GM21367 (cell line): ENCODE measurements around the gene TXLNG.

Experiments
- ATAC-seq: cut with Tn5 transposase; IDR thresholded peaks from one replicate; pipeline ENCODE4 v1.9.1; 2021; ENCODE audit not compliant: unreplicated experiment

Gene TXLNG

DNA sequence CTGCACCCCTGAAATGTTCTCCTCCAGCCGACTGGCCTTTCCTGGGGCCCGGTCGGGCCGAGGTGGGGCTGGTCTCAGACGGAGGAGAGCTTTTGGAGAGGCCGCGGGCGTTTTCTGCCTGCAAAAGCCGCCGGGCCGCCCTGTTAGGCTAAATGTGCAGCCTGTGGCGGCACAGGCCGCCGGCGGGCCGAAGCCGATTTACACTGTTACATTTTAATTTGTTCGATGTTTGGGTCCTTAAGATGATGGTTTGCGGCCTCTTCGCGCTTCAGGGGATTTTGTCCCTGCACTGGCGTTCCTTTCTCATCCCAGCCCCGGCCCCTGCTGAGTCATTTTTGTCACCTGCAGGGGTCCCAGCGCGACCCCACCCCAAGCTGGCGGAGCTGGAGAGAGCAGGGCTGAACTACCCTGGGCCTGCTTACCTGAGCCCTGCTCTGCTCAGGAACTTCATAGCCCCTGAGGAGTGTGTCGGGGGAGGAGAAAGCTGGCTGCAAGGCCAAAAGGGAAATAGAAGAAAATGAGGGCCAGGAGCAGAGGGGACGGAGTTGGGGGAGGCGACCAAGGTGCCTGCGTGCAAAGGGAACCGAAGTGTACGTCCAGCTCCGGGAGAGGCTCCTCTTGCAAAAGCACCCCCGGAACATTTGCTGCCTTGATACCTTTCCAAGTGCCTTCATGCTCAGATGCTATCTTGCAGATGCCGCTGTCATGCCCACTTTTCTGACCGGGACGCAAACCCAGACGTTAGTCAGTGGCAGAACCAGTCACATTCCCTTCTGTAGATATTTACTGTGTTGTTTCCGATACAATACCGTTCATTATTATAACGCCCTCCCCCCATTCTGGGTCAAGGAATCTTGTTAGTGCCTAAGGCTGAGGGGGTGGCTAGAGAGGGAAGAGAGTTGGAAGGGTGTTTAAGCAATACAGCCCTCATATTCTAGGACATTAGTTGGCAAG, 84.9 kb downstream of the TXLNG start:
- no peak for ATAC-seq

DNA sequence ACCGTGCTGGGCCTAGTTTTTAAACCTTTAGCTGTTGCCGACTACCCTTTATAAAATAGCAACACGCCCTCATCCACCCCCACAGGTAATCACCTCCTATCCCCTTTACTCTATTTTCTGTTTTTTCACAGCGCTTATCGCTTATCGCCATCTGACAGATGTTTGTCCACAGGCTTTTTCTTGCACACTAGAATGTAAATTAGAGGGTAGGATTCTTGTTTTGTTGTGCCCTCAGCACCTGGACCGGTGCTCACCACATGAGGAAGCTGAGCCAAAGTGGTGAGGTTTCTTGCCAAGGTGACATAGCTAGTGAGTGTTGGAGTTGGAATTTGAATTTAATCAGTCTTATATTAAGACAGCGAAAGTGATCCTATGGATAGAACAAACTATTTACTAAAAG, 86.8 kb downstream of the TXLNG start:
- ATAC-seq = no peak

DNA sequence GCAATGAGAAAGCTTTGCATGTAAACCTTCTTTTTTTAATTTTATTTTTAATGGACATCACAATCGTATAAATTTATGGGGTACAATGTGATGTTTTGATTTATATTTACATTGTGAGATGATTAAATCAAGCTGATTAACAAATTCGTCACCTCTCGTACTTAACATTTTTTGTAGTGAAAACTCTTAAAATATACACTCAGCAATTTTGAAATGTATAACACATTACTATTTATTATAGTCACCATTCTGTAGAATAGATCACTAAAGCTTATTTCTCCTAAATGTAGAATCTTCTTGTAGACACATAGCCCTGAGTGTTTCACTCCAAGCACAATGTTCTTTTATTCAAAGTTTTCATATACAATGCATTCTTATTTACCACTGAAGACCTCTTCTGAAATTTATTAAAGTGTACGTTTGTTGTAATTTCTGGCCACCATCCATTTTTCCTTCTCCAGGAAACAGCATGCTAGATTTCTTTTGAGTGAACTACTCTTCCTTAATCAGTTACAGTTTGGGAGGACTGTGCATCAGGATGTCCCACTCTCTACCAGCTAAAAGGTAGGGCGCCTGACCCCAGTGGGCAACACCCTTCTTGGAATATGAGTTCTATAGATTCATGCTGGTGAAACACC, 88.3 kb downstream of the TXLNG start:
- no peak for ATAC-seq

DNA sequence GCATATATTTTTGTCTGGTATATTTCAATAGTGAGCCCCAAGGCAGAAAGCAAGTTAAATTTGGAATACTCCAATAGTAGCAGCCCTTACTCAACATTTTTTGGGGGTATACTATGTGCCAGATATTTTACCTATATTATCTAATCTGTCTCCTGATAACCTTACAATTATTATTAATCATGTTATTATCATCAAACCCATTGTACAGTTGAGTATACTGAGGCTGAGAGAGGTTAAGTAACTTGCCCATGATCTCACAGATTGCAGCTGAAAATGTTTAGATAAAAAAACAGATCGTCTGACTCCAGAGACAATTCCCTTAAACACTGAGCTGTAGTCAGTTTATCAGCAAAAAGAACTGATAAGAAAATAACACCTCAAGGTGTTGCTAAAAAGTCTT, 90.4 kb downstream of the TXLNG start:
- no peak for ATAC-seq

DNA sequence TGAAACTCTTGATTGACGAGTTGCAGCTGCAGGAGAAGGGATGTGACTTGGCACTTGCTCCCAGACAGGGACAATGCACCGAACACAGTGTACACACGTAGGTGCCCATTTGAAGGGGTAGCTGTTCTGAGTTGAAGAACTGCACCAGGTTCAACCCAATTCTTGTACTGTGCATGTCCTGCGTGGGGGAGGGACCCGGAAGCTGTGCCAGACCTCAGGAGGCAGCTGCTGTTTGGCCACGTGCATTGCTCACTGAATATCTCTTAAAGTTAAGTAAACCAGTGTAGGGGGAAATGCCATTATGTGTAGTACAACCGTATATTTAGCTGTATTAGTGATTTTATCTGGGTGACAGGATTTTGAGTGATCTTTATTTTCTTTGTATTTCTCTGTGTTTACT, 95.9 kb downstream of the TXLNG start:
- no peak for ATAC-seq

DNA sequence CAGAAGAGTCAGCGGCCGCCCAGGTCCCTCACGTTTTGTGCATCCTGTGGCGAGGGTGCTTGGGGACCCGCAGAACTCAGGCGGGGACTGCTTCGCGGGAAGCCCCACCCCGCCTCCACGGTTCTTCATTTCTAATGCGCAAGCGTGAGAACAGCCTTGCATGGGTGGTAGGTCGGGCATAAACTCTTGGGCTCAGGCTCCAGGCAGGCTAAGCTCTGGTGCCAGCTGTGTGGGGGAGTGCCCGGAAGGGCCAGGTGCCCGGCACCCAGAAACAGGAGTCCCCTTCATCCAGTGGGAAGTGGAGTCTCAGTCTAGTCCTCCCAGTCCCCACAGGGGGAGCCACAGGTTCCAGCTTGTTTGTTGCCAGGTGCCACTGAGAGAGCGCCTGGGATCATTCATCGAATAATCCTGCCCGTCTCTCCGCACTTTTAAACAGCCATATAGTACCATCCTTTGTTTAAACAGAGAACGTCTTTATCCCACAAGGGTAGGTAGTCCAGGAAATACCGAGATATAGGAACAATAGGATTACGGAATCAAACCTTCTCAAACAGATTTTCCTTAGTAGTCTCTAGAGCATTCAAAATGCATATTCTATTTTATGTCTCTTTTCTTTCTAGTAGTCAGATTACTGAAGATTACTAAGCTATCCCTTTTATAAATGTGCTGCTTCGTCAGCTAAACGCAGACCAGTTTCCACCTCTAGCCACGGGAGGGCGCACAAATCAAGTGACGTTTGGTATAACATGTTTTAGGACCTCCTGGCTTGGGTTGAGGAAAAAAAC, 96.6 kb downstream of the TXLNG start:
- ATAC-seq = peak; percentile 55

DNA sequence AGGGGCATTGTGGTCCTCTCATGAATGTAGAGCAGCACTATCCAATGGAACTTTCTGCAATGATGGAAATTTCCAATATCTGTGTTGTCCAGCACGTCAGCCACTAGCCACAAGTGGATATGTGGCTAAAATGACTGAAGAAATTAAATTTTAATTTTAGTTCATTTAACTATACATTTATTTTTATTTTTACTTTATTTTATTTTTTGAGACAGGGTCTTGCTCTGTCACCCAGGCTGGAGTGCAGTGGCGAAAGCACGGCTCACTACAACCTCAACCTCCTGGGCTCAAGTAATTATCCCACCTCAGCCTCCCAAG, 97.2 kb downstream of the TXLNG start:
- ATAC-seq = no peak

DNA sequence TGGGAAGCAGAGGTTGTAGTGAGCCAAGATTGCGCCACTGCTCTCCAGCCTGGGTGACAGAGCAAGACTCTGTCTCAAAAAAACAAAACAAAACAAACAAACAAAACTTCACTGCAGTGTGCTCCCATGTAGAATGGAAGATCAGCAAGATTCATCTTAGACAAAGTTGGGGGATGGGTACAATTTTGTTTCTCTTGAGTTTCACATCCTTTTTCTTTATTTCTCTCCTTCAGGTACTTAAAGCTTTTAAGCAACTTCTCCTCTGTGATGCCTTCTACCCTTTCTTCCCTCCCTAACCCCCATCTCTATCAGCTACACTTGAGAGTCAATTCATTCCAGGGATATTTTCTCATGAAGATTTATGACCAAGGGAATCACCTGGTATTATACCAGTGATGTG, 99.4 kb downstream of the TXLNG start:
- no peak for ATAC-seq

DNA sequence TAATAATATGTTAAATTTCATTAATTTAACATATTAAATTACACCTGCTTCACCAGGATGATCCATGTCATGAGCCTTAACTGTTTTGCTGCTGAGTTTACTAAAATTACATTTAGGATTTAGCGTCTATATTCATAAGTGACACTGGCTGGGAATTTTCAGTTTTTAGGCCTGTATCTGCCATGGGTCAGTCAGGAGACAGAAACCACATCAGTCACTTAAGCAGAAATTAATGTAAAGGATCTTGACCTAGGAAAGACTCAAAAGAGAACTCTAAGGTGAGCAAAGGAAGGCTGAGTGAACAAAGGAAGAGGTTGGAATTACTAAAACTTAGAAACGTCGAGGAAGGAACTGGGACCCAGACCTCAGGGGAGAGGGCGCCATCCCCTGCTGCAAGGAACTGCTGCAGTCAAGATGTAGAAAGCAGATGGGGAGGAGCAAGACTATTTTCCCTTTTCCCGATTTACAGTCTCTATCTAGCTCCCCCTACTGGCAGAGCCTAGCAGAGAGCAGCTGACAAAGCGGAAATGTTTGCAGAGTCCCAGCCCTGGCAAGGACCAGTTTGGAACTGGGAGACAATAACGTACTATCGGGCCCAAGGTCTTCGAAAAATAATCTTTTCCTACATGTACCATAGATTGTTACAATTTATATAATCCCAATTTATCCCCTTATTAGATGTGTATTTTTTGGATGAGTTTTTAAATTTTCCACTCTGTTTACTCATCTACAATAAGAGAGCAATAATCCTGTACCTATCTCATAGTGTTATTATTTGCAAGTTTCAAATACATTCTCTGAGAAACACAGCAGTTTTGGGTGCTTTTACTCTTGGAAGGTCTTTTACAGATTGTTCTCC, 106.5 kb downstream of the TXLNG start:
- peak; percentile 58 for ATAC-seq
